Measurements from ENCODE around the gene MYCN. TPM values are rescaled to one million over a fixed set of nuclear protein-coding genes. Genes with fewer than 3 reads are reported as not detected.

Gene MYCN
- total and polyA plus RNA-seq, 2 of the 13 experiments (the other 11 are each of a cell fraction or from before 2014, with no cell fraction given) = not detected

- 7% methylated on average over 20 of the region's 52 CpGs for WGBS (ENCODE audit: low lambda C conversion rate)
- Histone ChIP-seq H4K20me1 (ENCODE audit: insufficient read depth, low read length) (no peaks in the 10 kb centered on the region; the same call in 1 of the 2 replicates), H3K79me2 (ENCODE audit: insufficient read depth, low read length) (no peaks in the 10 kb centered on the region), H3K27me3 (ENCODE audit: control insufficient read depth in 1 of 2, insufficient read depth in 2 of 2, low read length in 2 of 2) (peaks cover 23 to 49% of the 10 kb centered on the region in 2 experiments), H3K9ac (ENCODE audit: insufficient read depth, low read depth, low read length) (no peak overlapping the region), H3K4me3 (replicated peaks in 1 of 3; ENCODE audit: insufficient read depth in 1 of 3, low read depth in 2 of 3, low read length in 3 of 3) (no peak overlapping the region), H3K27ac (ENCODE audit: extremely low read length, insufficient read depth, low read length) (no peak overlapping the region), H2AFZ (ENCODE audit: low read length) (no peak overlapping the region), H3K4me2 (ENCODE audit: low read depth, low read length) (peak overlapping the region; percentile 14; the same call in 1 of the 2 replicates), H3K36me3 (replicated peaks in 1 of 2; ENCODE audit: control insufficient read depth in 1 of 2, insufficient read depth in 2 of 2, low read length in 2 of 2) (no peaks in the 10 kb centered on the region), H3K9me3 (ENCODE audit: low read length) (no peaks in the 10 kb centered on the region), H3K4me1 (ENCODE audit: insufficient read depth, low read length) (peaks cover 11% of the 10 kb centered on the region; the same call in 1 of the 2 replicates)
- FAIRE-seq = no peak
- CTCF ChIA-PET (ENCODE audit: low intra/inter-chr PET ratio, low total read pairs) = interaction anchor here (2.2 kb wide), 2 partner anchors 277 to 547 kb away, joined by 10 to 19 read pairs; no protein-coding TSS in a partner anchor
- no TSS peak for BruUV-seq (replicated peaks)
- peak; percentile 40 for ATAC-seq
- POLR2A ChIA-PET = no interaction called here
- DNase-seq (ENCODE audit: low spot score) = no peak
- in situ Hi-C loops (cut with HindIII; ENCODE audit: extremely low pct_ligation_motif_present, low pct_unique_long_range_greater_than_20kb) (loop anchor here (5.0 to 10.0 kb wide), 3 partner anchors 276 to 544 kb away; no protein-coding TSS in a partner anchor), intact Hi-C loops (cut with micrococcal nuclease; ENCODE audit: unreplicated experiment) (loop anchor here (5.0 kb wide), 1 partner anchor 151 kb away; no protein-coding TSS in a partner anchor)
- no peak for TF ChIP-seq ZSCAN20 (CRISPR knock-in tag; IDR thresholded peaks at IDR 0.05; ENCODE audit: borderline replicate concordance)
- peak; percentile 99 for TF ChIP-seq EZH2 (conservative IDR thresholded peaks at IDR 0.05; ENCODE audit: low read depth, low read length)
Measured at GRCh38 chr2:15940661-15941480, 521 bp downstream of the MYCN start.

- Histone ChIP-seq H3K79me2 (ENCODE audit: insufficient read depth, low read length) (no peaks in the 10 kb centered on the region), H3K36me3 (replicated peaks in 1 of 2; ENCODE audit: control insufficient read depth in 1 of 2, insufficient read depth in 2 of 2, low read length in 2 of 2) (no peaks in the 10 kb centered on the region), H3K4me3 (replicated peaks in 1 of 3; ENCODE audit: insufficient read depth in 1 of 3, low read depth in 2 of 3, low read length in 3 of 3) (no peak overlapping the region; a peak in 1 of 6 replicates), H3K9ac (ENCODE audit: insufficient read depth, low read depth, low read length) (no peak overlapping the region), H3K27ac (ENCODE audit: extremely low read length, insufficient read depth, low read length) (no peak overlapping the region), H3K4me2 (ENCODE audit: low read depth, low read length) (no peak overlapping the region), H4K20me1 (ENCODE audit: insufficient read depth, low read length) (no peaks in the 10 kb centered on the region; the same call in 1 of the 2 replicates), H3K27me3 (ENCODE audit: control insufficient read depth in 1 of 2, insufficient read depth in 2 of 2, low read length in 2 of 2) (peaks cover 23 to 49% of the 10 kb centered on the region in 2 experiments), H3K4me1 (ENCODE audit: insufficient read depth, low read length) (peaks cover 11% of the 10 kb centered on the region; the same call in 1 of the 2 replicates), H3K9me3 (ENCODE audit: low read length) (no peaks in the 10 kb centered on the region), H2AFZ (ENCODE audit: low read length) (no peak overlapping the region)
- CTCF ChIA-PET (ENCODE audit: low intra/inter-chr PET ratio, low total read pairs) = no interaction called here
- in situ Hi-C loops (cut with HindIII; ENCODE audit: extremely low pct_ligation_motif_present, low pct_unique_long_range_greater_than_20kb) (loop anchor here (5.0 to 10.0 kb wide), 3 partner anchors 276 to 543 kb away; no protein-coding TSS in a partner anchor), intact Hi-C loops (cut with micrococcal nuclease; ENCODE audit: unreplicated experiment) (loop anchor here (5.0 kb wide), 1 partner anchor 151 kb away; no protein-coding TSS in a partner anchor)
- DNase-seq (ENCODE audit: low spot score) = no peak
- POLR2A ChIA-PET = no interaction called here
- ATAC-seq = no peak
- BruUV-seq (replicated peaks) = no TSS peak
- FAIRE-seq = no peak
- 8% methylated on average over 14 of the region's 14 CpGs for WGBS (ENCODE audit: low lambda C conversion rate)
- TF ChIP-seq JDP2 (CRISPR knock-in tag; IDR thresholded peaks at IDR 0.05; ENCODE audit: borderline replicate concordance) (no peak), ZBTB25 (CRISPR knock-in tag; IDR thresholded peaks at IDR 0.05) (no peak), PHF5A (CRISPR knock-in tag; IDR thresholded peaks at IDR 0.05; ENCODE audit: low read depth, unreplicated experiment) (no peak), HIVEP1 (CRISPR knock-in tag; IDR thresholded peaks at IDR 0.05) (no peak), ELK4 (CRISPR knock-in tag; IDR thresholded peaks at IDR 0.05; ENCODE audit: borderline replicate concordance) (no peak), ZNF225 (CRISPR knock-in tag; IDR thresholded peaks at IDR 0.05) (no peak), ZBTB38 (CRISPR knock-in tag; IDR thresholded peaks at IDR 0.05) (no peak), ADNP (CRISPR knock-in tag; IDR thresholded peaks at IDR 0.05) (no peak), KLF16 (CRISPR knock-in tag; IDR thresholded peaks at IDR 0.05) (no peak), SUZ12 (IDR thresholded peaks at IDR 0.05; ENCODE audit: low read depth, low read length) (no peak), NFYC (CRISPR knock-in tag; IDR thresholded peaks at IDR 0.05) (no peak), ZNF776 (CRISPR knock-in tag; IDR thresholded peaks at IDR 0.05) (no peak), ZNF576 (CRISPR knock-in tag; IDR thresholded peaks at IDR 0.05) (no peak)
Measured at GRCh38 chr2:15941481-15941850, 1.1 kb downstream of the MYCN start.

Data from HepG2 (cell line).